IMR-90 (cell line): Measurements from ENCODE around the gene SDK1.

ENCODE experiments used
- CEBPB ChIP-seq: IDR thresholded peaks from 2 replicates; pipeline ENCODE4 v1.6.1; 2012; ENCODE audit warnings: low read depth, low read length, improper control_type of control experiment
- CHD1 ChIP-seq: IDR thresholded peaks from 2 replicates; pipeline ENCODE4 v1.6.1; 2012; ENCODE audit warnings: low read depth, low read length, improper control_type of control experiment
- CTCF ChIP-seq: conservative IDR thresholded peaks from 2 replicates; pipeline ENCODE4 v1.5.1; 2012; ENCODE audit warnings: mild to moderate bottlenecking, low read depth, low read length, improper control_type of control experiment
- FOS ChIP-seq: fragments of 150-350 bp; IDR thresholded peaks from 2 replicates; pipeline ENCODE4 v1.6.1; 2016; ENCODE audit warnings: low read depth, low read length
- MAFK ChIP-seq: IDR thresholded peaks from 2 replicates; pipeline ENCODE4 v1.6.1; 2012; ENCODE audit warnings: low read depth, low read length, improper control_type of control experiment
- MAZ ChIP-seq: IDR thresholded peaks from 2 replicates; pipeline ENCODE4 v1.6.1; 2012; ENCODE audit warnings: low read depth, mild to moderate bottlenecking, low read length, improper control_type of control experiment, moderate library complexity, borderline replicate concordance
- MXI1 ChIP-seq: IDR thresholded peaks from 2 replicates; pipeline ENCODE4 v1.6.1; 2012; ENCODE audit warnings: low read depth, mild to moderate bottlenecking, low read length, moderate library complexity, borderline replicate concordance
- NFE2L2 ChIP-seq: fragments of 150-350 bp; IDR thresholded peaks from 2 replicates; pipeline ENCODE4 v1.6.1; 2016; ENCODE audit warnings: low read depth, mild to moderate bottlenecking, low read length
- POLR2A ChIP-seq: IDR thresholded peaks from 2 replicates; pipeline ENCODE4 v1.6.1; 2012; ENCODE audit warnings: mild to moderate bottlenecking, low read depth, low read length
- RAD21 ChIP-seq: IDR thresholded peaks from 2 replicates; pipeline ENCODE4 v1.6.1; 2012; ENCODE audit warnings: low read length, improper control_type of control experiment
- RFX5 ChIP-seq: IDR thresholded peaks from 2 replicates; pipeline ENCODE4 v1.8.0; 2012; ENCODE audit warnings: low read depth, mild to moderate bottlenecking, low read length, moderate library complexity
- SMC3 ChIP-seq: fragments of 150-350 bp; IDR thresholded peaks from 2 replicates; pipeline ENCODE4 v1.6.1; 2016; ENCODE audit warnings: low read depth, mild to moderate bottlenecking, antibody characterized with exemption, low read length, moderate library complexity
- USF2 ChIP-seq: fragments of 150-350 bp; IDR thresholded peaks from 2 replicates; pipeline ENCODE4 v1.6.1; 2017; ENCODE audit warnings: mild to moderate bottlenecking, antibody characterized with exemption, low read length, low read depth

- no peak for TF ChIP-seq MXI1
- TF ChIP-seq POLR2A = no peak
- TF ChIP-seq CEBPB = no peak
- no peak for TF ChIP-seq MAFK
- no peak for TF ChIP-seq CTCF
- no peak for TF ChIP-seq RFX5
- TF ChIP-seq FOS = no peak
- no peak for TF ChIP-seq CHD1
- TF ChIP-seq RAD21 = no peak
- TF ChIP-seq USF2 = no peak
- TF ChIP-seq MAZ = no peak
- no peak for TF ChIP-seq NFE2L2
- no peak for TF ChIP-seq SMC3
Observed at GRCh38 chr7:4159154-4159501, 858.1 kb downstream of the SDK1 start.
